GM08714 (cell line): ENCODE results near the gene IRF8.

ENCODE experiments used
- H3K4me3 ChIP-seq: fragments of 200-500 bp; sonication (Bioruptor generic); 2 replicates; pipeline ENCODE4 v1.5.1; 2014; ENCODE audit warnings: mild to moderate bottlenecking, low read length, inconsistent platforms
- ZNF274 ChIP-seq: IDR thresholded peaks from 2 replicates; pipeline ENCODE4 v1.6.1; 2012; ENCODE audit warnings: mild to moderate bottlenecking, low read depth, low read length

Gene IRF8

GRCh38 chr16:85919271-85920267, 20.6 kb downstream of the IRF8 start:
- H3K4me3 ChIP-seq = no peak overlapping the region
- TF ChIP-seq ZNF274 = no peak

- TF ChIP-seq ZNF274 = no peak
- H3K4me3 ChIP-seq = no peak overlapping the region
Measured at GRCh38 chr16:85921026-85921425, 22.1 kb downstream of the IRF8 start.

GRCh38 chr16:85923153-85924021, 24.4 kb downstream of the IRF8 start:
- H3K4me3 ChIP-seq = no peak overlapping the region
- no peak for TF ChIP-seq ZNF274

- H3K4me3 ChIP-seq = no peak overlapping the region
- no peak for TF ChIP-seq ZNF274
Measured at GRCh38 chr16:85924675-85925074, 25.7 kb downstream of the IRF8 start.

GRCh38 chr16:85926370-85926769, 27.4 kb downstream of the IRF8 start:
- no peak for TF ChIP-seq ZNF274
- no peak overlapping the region for H3K4me3 ChIP-seq

GRCh38 chr16:85927371-85927770, 28.4 kb downstream of the IRF8 start:
- TF ChIP-seq ZNF274 = no peak
- no peak overlapping the region for H3K4me3 ChIP-seq

- H3K4me3 ChIP-seq = no peak overlapping the region
Measured at GRCh38 chr16:85927959-85928358, 29.0 kb downstream of the IRF8 start.

GRCh38 chr16:85928401-85928820, 29.4 kb downstream of the IRF8 start:
- H3K4me3 ChIP-seq = no peak overlapping the region
- no peak for TF ChIP-seq ZNF274

More at GRCh38 chr16:85927959-85928358, 29.0 kb downstream of the IRF8 start:
- no peak for TF ChIP-seq ZNF274

- H3K4me3 ChIP-seq = no peak overlapping the region
- no peak for TF ChIP-seq ZNF274
Measured at GRCh38 chr16:85929259-85929721, 30.3 kb downstream of the IRF8 start.

- no peak overlapping the region for H3K4me3 ChIP-seq
- TF ChIP-seq ZNF274 = no peak
Measured at GRCh38 chr16:85930301-85930700, 31.3 kb downstream of the IRF8 start.

GRCh38 chr16:85931596-85932402, 32.8 kb downstream of the IRF8 start:
- H3K4me3 ChIP-seq = no peak overlapping the region
- TF ChIP-seq ZNF274 = no peak

- H3K4me3 ChIP-seq = no peak overlapping the region
- no peak for TF ChIP-seq ZNF274
Measured at GRCh38 chr16:85934210-85934609, 35.2 kb downstream of the IRF8 start.

- no peak for TF ChIP-seq ZNF274
- H3K4me3 ChIP-seq = peak overlapping the region; percentile 6; the same call in 1 of the 2 replicates
Measured at GRCh38 chr16:85935391-85935973, 36.5 kb downstream of the IRF8 start.
